ENCODE results near the gene ATG9A. TPM values are rescaled to one million over a fixed set of nuclear protein-coding genes. Genes with fewer than 3 reads are reported as not detected.
A peak's percentile ranks its signal among the peaks of the same experiment; 100 is the strongest.

Gene ATG9A
- total RNA-seq, 1 donor from 2014 or later, result 52.9 TPM

DNA sequence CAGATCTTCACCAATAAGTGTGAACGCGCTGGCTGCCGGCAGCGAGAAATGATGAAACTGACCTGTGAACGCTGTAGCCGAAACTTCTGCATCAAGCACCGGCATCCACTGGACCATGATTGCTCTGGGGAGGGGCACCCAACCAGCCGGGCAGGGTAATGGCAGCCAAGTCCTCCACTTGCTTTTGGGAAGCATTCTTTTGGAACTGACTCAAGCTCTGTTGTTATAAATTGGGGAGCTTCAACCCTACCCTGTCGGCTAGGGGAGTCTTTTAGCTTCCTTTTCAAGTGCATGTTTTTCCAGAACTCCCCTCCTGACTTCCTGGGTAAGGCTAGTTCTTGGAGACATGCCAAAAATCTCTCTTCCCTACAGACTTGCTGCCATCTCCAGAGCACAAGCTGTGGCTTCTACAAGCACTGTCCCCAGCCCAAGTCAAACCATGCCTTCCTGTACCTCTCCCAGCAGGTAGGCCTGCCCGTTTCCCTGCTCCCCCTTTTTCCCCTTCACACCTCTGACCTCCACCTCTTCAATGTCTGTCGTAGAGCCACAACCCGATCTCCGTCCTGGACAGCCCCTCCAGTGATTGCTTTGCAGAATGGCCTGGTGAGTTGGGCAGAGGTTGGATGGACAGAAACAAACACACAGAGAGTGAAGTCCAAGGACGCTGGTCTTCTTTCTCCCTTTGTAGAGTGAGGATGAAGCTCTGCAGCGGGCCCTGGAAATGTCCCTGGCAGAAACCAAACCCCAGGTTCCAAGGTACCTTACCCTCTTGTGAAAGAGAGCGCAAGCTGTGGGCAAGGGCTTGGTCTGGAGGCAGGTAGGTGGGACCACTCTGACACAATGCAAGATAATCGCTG lies 21.3 kb downstream of the ATG9A start:
- H3K36me3 Mint-ChIP-seq, result no peaks in the 10 kb centered on the region
- TF ChIP-seq, protein P1, sequence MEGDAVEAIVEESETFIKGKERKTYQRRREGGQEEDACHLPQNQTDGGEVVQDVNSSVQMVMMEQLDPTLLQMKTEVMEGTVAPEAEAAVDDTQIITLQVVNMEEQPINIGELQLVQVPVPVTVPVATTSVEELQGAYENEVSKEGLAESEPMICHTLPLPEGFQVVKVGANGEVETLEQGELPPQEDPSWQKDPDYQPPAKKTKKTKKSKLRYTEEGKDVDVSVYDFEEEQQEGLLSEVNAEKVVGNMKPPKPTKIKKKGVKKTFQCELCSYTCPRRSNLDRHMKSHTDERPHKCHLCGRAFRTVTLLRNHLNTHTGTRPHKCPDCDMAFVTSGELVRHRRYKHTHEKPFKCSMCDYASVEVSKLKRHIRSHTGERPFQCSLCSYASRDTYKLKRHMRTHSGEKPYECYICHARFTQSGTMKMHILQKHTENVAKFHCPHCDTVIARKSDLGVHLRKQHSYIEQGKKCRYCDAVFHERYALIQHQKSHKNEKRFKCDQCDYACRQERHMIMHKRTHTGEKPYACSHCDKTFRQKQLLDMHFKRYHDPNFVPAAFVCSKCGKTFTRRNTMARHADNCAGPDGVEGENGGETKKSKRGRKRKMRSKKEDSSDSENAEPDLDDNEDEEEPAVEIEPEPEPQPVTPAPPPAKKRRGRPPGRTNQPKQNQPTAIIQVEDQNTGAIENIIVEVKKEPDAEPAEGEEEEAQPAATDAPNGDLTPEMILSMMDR (conservative IDR thresholded peaks at IDR 0.05), result no peak
- H3K27me3 Mint-ChIP-seq, result peaks cover 8% of the 10 kb centered on the region
- no peak for DNase-seq (ENCODE audit: extremely low spot score, unreplicated experiment)
- peaks cover 18% of the 10 kb centered on the region for H3K4me1 Mint-ChIP-seq (ENCODE audit: unreplicated experiment)
- no peaks in the 10 kb centered on the region for H3K9me3 Mint-ChIP-seq
- peak overlapping the region; percentile 97 for H3K4me3 Mint-ChIP-seq
- H3K27ac Mint-ChIP-seq, result peak overlapping the region; percentile 98

DNA sequence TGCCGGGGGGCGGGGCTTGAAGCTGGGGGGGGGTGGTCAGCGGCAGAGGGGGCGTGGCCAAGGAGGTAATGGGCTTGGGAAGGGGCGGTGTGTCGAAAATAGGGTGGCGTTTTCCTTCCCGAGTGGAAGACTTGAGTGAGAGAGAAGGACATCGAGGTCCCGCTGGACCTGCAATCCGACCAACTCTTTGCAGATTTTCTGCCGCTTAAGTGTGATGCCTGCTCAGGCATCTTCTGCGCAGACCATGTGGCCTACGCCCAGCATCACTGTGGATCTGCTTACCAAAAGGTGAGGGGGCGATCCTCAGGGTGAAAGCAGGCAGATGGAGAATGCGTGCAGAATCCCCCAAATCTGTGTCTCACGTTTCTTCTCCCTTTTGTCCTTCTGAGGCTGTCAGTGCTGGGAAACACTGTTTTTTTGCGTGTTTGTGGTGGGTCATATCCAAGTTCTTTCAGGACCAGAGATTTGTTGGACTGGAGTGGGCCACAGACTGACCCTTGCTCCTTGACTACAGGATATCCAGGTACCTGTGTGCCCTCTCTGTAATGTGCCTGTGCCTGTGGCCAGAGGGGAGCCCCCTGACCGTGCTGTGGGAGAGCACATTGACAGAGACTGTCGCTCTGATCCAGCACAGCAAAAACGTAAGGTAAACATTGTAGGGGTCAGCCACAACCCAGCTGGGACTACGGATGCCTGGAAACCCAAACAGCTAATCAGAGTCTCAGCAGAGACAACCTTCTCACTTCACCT lies 22.1 kb downstream of the ATG9A start:
- DNase-seq (ENCODE audit: extremely low spot score, unreplicated experiment), result no peak
- TF ChIP-seq, protein P1 (conservative IDR thresholded peaks at IDR 0.05), result no peak
- H3K27me3 Mint-ChIP-seq, result peaks cover 8% of the 10 kb centered on the region
- peak overlapping the region; percentile 98 for H3K27ac Mint-ChIP-seq
- H3K36me3 Mint-ChIP-seq, result no peaks in the 10 kb centered on the region
- peak overlapping the region; percentile 97 for H3K4me3 Mint-ChIP-seq
- peaks cover 18% of the 10 kb centered on the region for H3K4me1 Mint-ChIP-seq (ENCODE audit: unreplicated experiment)
- H3K9me3 Mint-ChIP-seq, result no peaks in the 10 kb centered on the region

DNA sequence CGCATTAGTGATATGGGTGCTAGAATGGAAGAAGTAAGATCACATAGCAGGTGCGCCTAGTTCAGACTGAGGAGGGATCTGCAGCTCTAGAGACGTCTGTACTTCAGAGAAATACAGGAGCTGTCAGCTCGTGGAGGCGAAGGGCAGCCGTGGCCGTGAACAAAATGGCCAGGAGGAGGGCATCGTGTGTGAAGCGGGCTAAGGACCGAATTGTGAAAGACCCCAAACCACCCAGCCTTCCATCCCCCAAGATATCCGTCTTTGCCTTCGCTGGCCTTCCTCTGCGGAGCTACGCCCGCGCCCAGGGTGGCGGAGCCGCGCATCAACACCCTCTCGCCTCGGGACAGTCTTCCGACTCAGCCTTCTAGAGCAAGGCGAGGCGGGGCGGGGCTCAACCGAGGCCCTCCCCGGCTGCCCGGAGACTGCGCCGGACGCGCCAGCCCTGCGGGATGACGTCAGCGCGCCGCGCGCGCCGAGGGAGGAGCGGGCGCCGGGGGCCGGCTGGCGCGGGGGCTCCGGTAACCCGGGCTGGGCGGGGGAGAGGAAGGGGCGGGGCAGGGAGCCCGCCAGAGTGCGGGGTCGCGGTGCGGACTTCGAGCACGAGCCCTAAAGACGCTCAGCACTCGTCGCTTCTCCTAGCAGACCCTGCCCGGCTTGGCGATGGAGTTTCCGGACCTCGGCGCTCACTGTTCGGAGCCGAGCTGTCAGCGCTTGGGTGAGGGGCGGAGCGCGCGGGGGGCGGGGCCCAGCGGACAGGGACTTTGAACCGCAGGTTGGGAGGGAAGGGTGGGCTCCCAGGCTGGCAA lies 22.9 kb downstream of the ATG9A start, which contains the start of gene ZFAND2B:
Gene ZFAND2B, plus strand, starts transcription at position 455 of the 806 bp plus-strand sequence. Its CDS starts 206 bp downstream, at position 661.
- Mint-ChIP-seq H3K27me3 (peaks cover 8% of the 10 kb centered on the region), H3K36me3 (no peaks in the 10 kb centered on the region), H3K4me1 (ENCODE audit: unreplicated experiment) (peaks cover 18% of the 10 kb centered on the region), H3K9me3 (no peaks in the 10 kb centered on the region), H3K27ac (peak within 1 kb of the TSS; percentile 98), H3K4me3 (peak within 1 kb of the TSS; percentile 97)
- TF ChIP-seq, protein P1 (conservative IDR thresholded peaks at IDR 0.05), result peak; percentile 43
- peak; percentile 97 for DNase-seq (ENCODE audit: extremely low spot score, unreplicated experiment)

DNA sequence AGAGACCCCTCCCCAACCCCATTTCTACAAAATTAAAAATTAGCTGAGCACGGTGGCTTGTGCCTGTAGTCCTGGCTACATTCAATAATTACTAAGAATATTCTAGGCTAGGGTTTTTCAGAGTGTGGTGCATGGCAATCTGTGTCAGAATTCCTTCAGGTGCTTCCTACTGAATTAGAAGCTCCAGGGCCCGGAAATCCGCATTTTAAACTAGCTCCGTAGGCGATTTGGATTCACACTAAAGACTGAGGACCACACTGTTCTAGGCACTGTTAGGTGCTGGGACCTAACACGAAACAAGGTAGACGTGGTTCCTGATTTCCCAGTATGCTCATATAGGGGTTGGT lies 23.5 kb downstream of the ATG9A start:
- Mint-ChIP-seq H3K4me1 (ENCODE audit: unreplicated experiment) (peaks cover 18% of the 10 kb centered on the region), H3K4me3 (peak overlapping the region; percentile 97), H3K36me3 (no peaks in the 10 kb centered on the region), H3K9me3 (no peaks in the 10 kb centered on the region), H3K27me3 (peaks cover 8% of the 10 kb centered on the region), H3K27ac (peak overlapping the region; percentile 98)
- TF ChIP-seq, protein P1 (conservative IDR thresholded peaks at IDR 0.05), result no peak
- no peak for DNase-seq (ENCODE audit: extremely low spot score, unreplicated experiment)

DNA sequence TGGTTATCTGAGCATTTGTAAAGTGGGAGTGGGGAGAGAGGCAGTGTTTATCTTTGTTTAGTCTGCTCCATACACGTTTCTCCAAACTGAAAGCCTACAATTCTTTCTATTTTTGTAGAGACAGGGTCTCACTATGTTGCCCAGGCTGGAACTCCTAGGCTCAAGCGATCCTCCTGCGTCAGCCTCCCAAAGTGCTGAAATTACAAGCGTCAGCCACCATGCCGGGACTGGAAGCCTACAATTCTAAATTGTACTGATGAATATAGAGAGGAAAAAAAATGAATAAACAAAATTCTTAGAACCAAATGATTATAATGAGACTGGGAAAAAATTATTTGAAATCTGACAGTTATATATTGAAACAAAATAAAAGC lies 24.3 kb downstream of the ATG9A start:
- Mint-ChIP-seq H3K4me1 (ENCODE audit: unreplicated experiment) (peaks cover 18% of the 10 kb centered on the region), H3K27ac (no peak overlapping the region), H3K4me3 (peak overlapping the region; percentile 51)

More for the DNA sequence above, 24.3 kb downstream of the ATG9A start:
- TF ChIP-seq, protein P1 (conservative IDR thresholded peaks at IDR 0.05), result no peak
- peaks cover 8% of the 10 kb centered on the region for H3K27me3 Mint-ChIP-seq
- H3K9me3 Mint-ChIP-seq, result no peaks in the 10 kb centered on the region
- DNase-seq (ENCODE audit: extremely low spot score, unreplicated experiment), result no peak
- no peaks in the 10 kb centered on the region for H3K36me3 Mint-ChIP-seq

Measured in type B pancreatic cell (in vitro differentiated cells).